GM13976 (cell line): ENCODE measurements around the gene APRT.
A peak's percentile ranks its signal among the peaks of the same experiment; 100 is the strongest.

Source experiments
- DNase-seq: peaks from one replicate; pipeline ENCODE4 v3.0.0; 2012; ENCODE audit warnings: low spot score
- CTCF ChIP-seq: IDR thresholded peaks from 2 replicates; pipeline ENCODE4 v1.5.1; 2012; ENCODE audit warnings: borderline replicate concordance, mild to moderate bottlenecking; ENCODE audit not compliant: insufficient read depth; ENCODE audit errors: extremely low read depth, missing control alignments, control extremely low read depth
- in situ Hi-C: fragments of 300-500 bp; cut with MboI; formaldehyde crosslinking; loops from one replicate; pipeline ENCODE4 v1.12.0; 2022; ENCODE audit warnings: low sequenced_read_pairs, mixed read lengths, inconsistent platforms; ENCODE audit not compliant: unreplicated experiment

APRT gene, protein sequence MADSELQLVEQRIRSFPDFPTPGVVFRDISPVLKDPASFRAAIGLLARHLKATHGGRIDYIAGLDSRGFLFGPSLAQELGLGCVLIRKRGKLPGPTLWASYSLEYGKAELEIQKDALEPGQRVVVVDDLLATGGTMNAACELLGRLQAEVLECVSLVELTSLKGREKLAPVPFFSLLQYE

DNA sequence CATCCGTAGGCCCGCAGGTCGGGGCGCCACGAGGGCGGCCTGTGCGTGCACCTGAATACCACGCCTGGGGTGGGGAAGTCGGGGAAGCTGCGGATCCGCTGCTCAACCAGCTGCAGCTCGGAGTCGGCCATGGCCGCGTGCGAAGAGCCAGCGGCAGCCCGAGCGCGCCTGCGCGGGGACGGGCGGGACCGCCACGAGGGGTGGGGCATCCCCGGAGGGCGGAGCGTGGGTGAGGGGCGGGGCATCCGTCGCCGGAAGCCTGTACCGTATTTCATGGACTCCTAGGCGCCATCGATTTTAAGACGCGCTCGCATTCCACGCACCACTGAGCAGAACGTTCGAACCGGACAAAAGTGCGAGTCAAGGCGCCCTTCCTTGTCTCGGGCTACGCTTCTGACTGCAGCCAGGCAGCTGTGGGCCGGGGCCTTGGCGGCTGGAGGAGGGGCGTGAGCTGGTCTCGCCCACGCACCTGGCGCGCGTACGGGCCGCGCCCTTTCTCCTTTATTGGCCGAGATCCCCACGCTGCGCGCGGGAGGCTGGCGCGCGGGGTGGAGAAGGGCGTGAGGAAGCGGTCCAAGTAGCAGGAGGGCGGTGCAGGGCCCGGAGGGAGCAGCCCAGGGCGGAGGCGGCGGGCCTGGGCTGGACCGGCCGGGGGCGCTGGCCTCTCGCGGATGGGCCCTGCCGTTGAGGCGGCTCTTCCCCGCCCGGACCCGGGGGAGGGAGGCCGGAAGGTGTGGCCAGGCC is at the start of gene APRT:
TSS of gene APRT (minus strand) at position 160 of the 744 bp plus-strand sequence. CDS start at position 131, 29 bp downstream.
- peak; percentile 98 for DNase-seq
- TF ChIP-seq CTCF: peak; percentile 57
- in situ Hi-C loops: no loop called here

- no peak for DNase-seq
- TF ChIP-seq CTCF: no peak
- in situ Hi-C loops: no loop called here
Measured at GRCh38 chr16:88861359-88861758, 49.6 kb upstream of the APRT start.

- no peak for DNase-seq
- in situ Hi-C loops: no loop called here
Measured at GRCh38 chr16:88859381-88860091, 47.8 kb upstream of the APRT start.

GRCh38 chr16:88857728-88858339 is 46.1 kb upstream of the APRT start:
- in situ Hi-C loops: no loop called here
- peak; percentile 91 for DNase-seq
- TF ChIP-seq CTCF: peak; percentile 68

More at GRCh38 chr16:88859381-88860091, 47.8 kb upstream of the APRT start:
- TF ChIP-seq CTCF: no peak

- DNase-seq: peak; percentile 100
- no peak for TF ChIP-seq CTCF
- in situ Hi-C loops: no loop called here
Measured at GRCh38 chr16:88856828-88857727, 45.4 kb upstream of the APRT start, which contains the start of the genes GALNS and TRAPPC2L. Gene GALNS (minus strand): TSS chr16:88856947. CDS start chr16:88856877, 70 bp downstream. Gene TRAPPC2L (plus strand): TSS chr16:88857127. CDS start chr16:88857151, 24 bp downstream.
